ENCODE measurements around the gene CASS4. TPM values are rescaled to one million over a fixed set of nuclear protein-coding genes. Genes with fewer than 3 reads are reported as not detected.

CASS4 gene
- total RNA-seq, 1 donor from 2014 or later: 0.51 TPM

- CTCF ChIA-PET: no interaction called here
- no peak overlapping the region for H3K27ac Mint-ChIP-seq
Measured at GRCh38 chr20:56424931-56425330, 12.9 kb downstream of the CASS4 start.

GRCh38 chr20:56426026-56426425 lies 14.0 kb downstream of the CASS4 start:
- H3K9me3 Mint-ChIP-seq: no peaks in the 10 kb centered on the region
- no peak for DNase-seq
- H3K4me3 Mint-ChIP-seq: no peak overlapping the region
- no peak for TF ChIP-seq CTCF (IDR thresholded peaks at IDR 0.05)
- ChIA-PET POLR2A (no interaction called here), CTCF (no interaction called here)
- no peaks in the 10 kb centered on the region for H3K36me3 Mint-ChIP-seq (ENCODE audit: low read depth)
- intact Hi-C loops (cut with micrococcal nuclease): no loop called here
- H3K4me1 Mint-ChIP-seq: peaks cover 26% of the 10 kb centered on the region
- no peak for ATAC-seq (ENCODE audit: low read depth)
- H3K27ac Mint-ChIP-seq: no peak overlapping the region
- peaks cover 2% of the 10 kb centered on the region for H3K27me3 Mint-ChIP-seq

More at GRCh38 chr20:56424931-56425330, 12.9 kb downstream of the CASS4 start:
- H3K4me1 Mint-ChIP-seq: peaks cover 23% of the 10 kb centered on the region
- H3K9me3 Mint-ChIP-seq: no peaks in the 10 kb centered on the region
- no peaks in the 10 kb centered on the region for H3K36me3 Mint-ChIP-seq (ENCODE audit: low read depth)
- POLR2A ChIA-PET: no interaction called here
- DNase-seq (no peak), ATAC-seq (ENCODE audit: low read depth) (no peak)
- no peak overlapping the region for H3K4me3 Mint-ChIP-seq
- no peak for TF ChIP-seq CTCF (IDR thresholded peaks at IDR 0.05)
- intact Hi-C loops (cut with micrococcal nuclease): no loop called here
- no peaks in the 10 kb centered on the region for H3K27me3 Mint-ChIP-seq

GRCh38 chr20:56426926-56427325 lies 14.9 kb downstream of the CASS4 start:
- Mint-ChIP-seq H3K36me3 (ENCODE audit: low read depth) (no peaks in the 10 kb centered on the region), H3K4me1 (peaks cover 26% of the 10 kb centered on the region), H3K27ac (no peak overlapping the region), H3K9me3 (no peaks in the 10 kb centered on the region), H3K27me3 (peaks cover 4% of the 10 kb centered on the region), H3K4me3 (no peak overlapping the region)
- DNase-seq (no peak), ATAC-seq (ENCODE audit: low read depth) (no peak)
- ChIA-PET CTCF (no interaction called here), POLR2A (no interaction called here)
- intact Hi-C loops (cut with micrococcal nuclease): no loop called here
- TF ChIP-seq CTCF (IDR thresholded peaks at IDR 0.05): no peak

GRCh38 chr20:56427797-56428196 lies 15.7 kb downstream of the CASS4 start:
- ATAC-seq (ENCODE audit: low read depth) (no peak), DNase-seq (no peak)
- no peak for TF ChIP-seq CTCF (IDR thresholded peaks at IDR 0.05)
- no peaks in the 10 kb centered on the region for H3K9me3 Mint-ChIP-seq
- POLR2A ChIA-PET: no interaction called here
- CTCF ChIA-PET: no interaction called here
- no peak overlapping the region for H3K4me3 Mint-ChIP-seq
- peaks cover 4% of the 10 kb centered on the region for H3K27me3 Mint-ChIP-seq
- intact Hi-C loops (cut with micrococcal nuclease): no loop called here
- no peaks in the 10 kb centered on the region for H3K36me3 Mint-ChIP-seq (ENCODE audit: low read depth)
- H3K27ac Mint-ChIP-seq: no peak overlapping the region
- peaks cover 26% of the 10 kb centered on the region for H3K4me1 Mint-ChIP-seq

GRCh38 chr20:56428410-56428809 lies 16.4 kb downstream of the CASS4 start:
- Mint-ChIP-seq H3K9me3 (no peaks in the 10 kb centered on the region), H3K27me3 (peaks cover 4% of the 10 kb centered on the region), H3K36me3 (ENCODE audit: low read depth) (no peaks in the 10 kb centered on the region), H3K27ac (no peak overlapping the region), H3K4me3 (no peak overlapping the region), H3K4me1 (peaks cover 26% of the 10 kb centered on the region)
- CTCF ChIA-PET: no interaction called here
- ATAC-seq (ENCODE audit: low read depth) (no peak), DNase-seq (no peak)
- POLR2A ChIA-PET: interaction anchor here (0.6 kb wide), 1 partner anchor 129 kb away, joined by 4 read pairs; no protein-coding TSS in a partner anchor
- intact Hi-C loops (cut with micrococcal nuclease): no loop called here
- TF ChIP-seq CTCF (IDR thresholded peaks at IDR 0.05): no peak

Measured in activated B cell treated with CpG ODN at 0.5 μM for 24 hours (primary cell).